ENCODE results near the gene GNG5.
A peak's percentile ranks its signal among the peaks of the same experiment; 100 is the strongest.

The GNG5 gene

GRCh38 chr1:84505493-84506001 is 834 bp downstream of the GNG5 start:
- Histone ChIP-seq H3K9me3 (no peaks in the 10 kb centered on the region), H3K4me3 (peak overlapping the region; percentile 75), H3K36me3 (replicated peaks) (peaks cover 11% of the 10 kb centered on the region), H3K4me1 (peaks cover 25% of the 10 kb centered on the region), H3K27me3 (ENCODE audit: low read depth) (no peaks in the 10 kb centered on the region)
- in situ Hi-C loops (cut with MboI; ENCODE audit: low sequenced_read_pairs) = no loop called here
- DNase-seq (ENCODE audit: low spot score in 2 of 2) = peak in 1 of 2 experiments; percentile 37

GRCh38 chr1:84504580-84505492 is 1.5 kb downstream of the GNG5 start:
- Histone ChIP-seq H3K27me3 (ENCODE audit: low read depth) (no peaks in the 10 kb centered on the region), H3K36me3 (replicated peaks) (peaks cover 16% of the 10 kb centered on the region), H3K4me3 (peak overlapping the region; percentile 75), H3K9me3 (no peaks in the 10 kb centered on the region), H3K4me1 (peaks cover 20% of the 10 kb centered on the region)
- in situ Hi-C loops (cut with MboI; ENCODE audit: low sequenced_read_pairs) = no loop called here
- DNase-seq (ENCODE audit: low spot score in 2 of 2) = peak in 1 of 2 experiments; percentile 6

GRCh38 chr1:84502927-84503326 is 3.5 kb downstream of the GNG5 start:
- DNase-seq (ENCODE audit: low spot score in 2 of 2) = no peak
- H3K4me3 ChIP-seq = no peak overlapping the region
- H3K4me1 ChIP-seq = peaks cover 20% of the 10 kb centered on the region
- H3K36me3 ChIP-seq (replicated peaks) = peaks cover 28% of the 10 kb centered on the region
- H3K27me3 ChIP-seq (ENCODE audit: low read depth) = no peaks in the 10 kb centered on the region
- H3K9me3 ChIP-seq = no peaks in the 10 kb centered on the region
- in situ Hi-C loops (cut with MboI; ENCODE audit: low sequenced_read_pairs) = no loop called here

GRCh38 chr1:84497631-84498275 is 8.6 kb downstream of the GNG5 start:
- Histone ChIP-seq H3K4me1 (no peaks in the 10 kb centered on the region; the same call in 1 of the 2 replicates), H3K36me3 (replicated peaks) (peaks cover 71% of the 10 kb centered on the region), H3K27me3 (ENCODE audit: low read depth) (no peaks in the 10 kb centered on the region), H3K9me3 (no peaks in the 10 kb centered on the region), H3K4me3 (no peak overlapping the region)
- no peak for DNase-seq (ENCODE audit: low spot score in 2 of 2)
- in situ Hi-C loops (cut with MboI; ENCODE audit: low sequenced_read_pairs) = no loop called here

GRCh38 chr1:84496498-84496897 is 9.9 kb downstream of the GNG5 start:
- no peak for DNase-seq (ENCODE audit: low spot score in 2 of 2)
- in situ Hi-C loops (cut with MboI; ENCODE audit: low sequenced_read_pairs) = no loop called here
- Histone ChIP-seq H3K27me3 (ENCODE audit: low read depth) (no peaks in the 10 kb centered on the region), H3K9me3 (no peaks in the 10 kb centered on the region), H3K4me3 (no peak overlapping the region), H3K4me1 (no peaks in the 10 kb centered on the region; the same call in 1 of the 2 replicates), H3K36me3 (replicated peaks) (peaks cover 79% of the 10 kb centered on the region)

- in situ Hi-C loops (cut with MboI; ENCODE audit: low sequenced_read_pairs) = no loop called here
These were observed 12.6 kb downstream of the GNG5 start for GRCh38 chr1:84493747-84494146.

GRCh38 chr1:84492726-84493125 is 13.7 kb downstream of the GNG5 start:
- no peaks in the 10 kb centered on the region; the same call in 1 of the 2 replicates for H3K4me1 ChIP-seq
- no peak for DNase-seq (ENCODE audit: low spot score in 2 of 2)
- H3K4me3 ChIP-seq = no peak overlapping the region
- peaks cover 66% of the 10 kb centered on the region for H3K36me3 ChIP-seq (replicated peaks)
- no peaks in the 10 kb centered on the region for H3K9me3 ChIP-seq
- H3K27me3 ChIP-seq (ENCODE audit: low read depth) = no peaks in the 10 kb centered on the region
- in situ Hi-C loops (cut with MboI; ENCODE audit: low sequenced_read_pairs) = no loop called here

More at GRCh38 chr1:84493747-84494146, 12.6 kb downstream of the GNG5 start:
- no peak overlapping the region for H3K4me3 ChIP-seq
- H3K36me3 ChIP-seq (replicated peaks) = peaks cover 71% of the 10 kb centered on the region
- no peaks in the 10 kb centered on the region for H3K9me3 ChIP-seq
- no peak for DNase-seq (ENCODE audit: low spot score in 2 of 2)
- no peaks in the 10 kb centered on the region; the same call in 1 of the 2 replicates for H3K4me1 ChIP-seq
- H3K27me3 ChIP-seq (ENCODE audit: low read depth) = no peaks in the 10 kb centered on the region

GRCh38 chr1:84489766-84490165 is 16.6 kb downstream of the GNG5 start:
- Histone ChIP-seq H3K4me1 (no peaks in the 10 kb centered on the region; the same call in 1 of the 2 replicates), H3K36me3 (replicated peaks) (peaks cover 46% of the 10 kb centered on the region), H3K4me3 (no peak overlapping the region), H3K9me3 (no peaks in the 10 kb centered on the region), H3K27me3 (ENCODE audit: low read depth) (no peaks in the 10 kb centered on the region)
- DNase-seq (ENCODE audit: low spot score in 2 of 2) = no peak
- in situ Hi-C loops (cut with MboI; ENCODE audit: low sequenced_read_pairs) = no loop called here

- Histone ChIP-seq H3K27me3 (ENCODE audit: low read depth) (no peaks in the 10 kb centered on the region), H3K4me1 (no peaks in the 10 kb centered on the region; the same call in 1 of the 2 replicates), H3K9me3 (no peaks in the 10 kb centered on the region), H3K4me3 (no peak overlapping the region), H3K36me3 (replicated peaks) (peaks cover 43% of the 10 kb centered on the region)
- in situ Hi-C loops (cut with MboI; ENCODE audit: low sequenced_read_pairs) = no loop called here
- no peak for DNase-seq (ENCODE audit: low spot score in 2 of 2)
These were observed 18.3 kb downstream of the GNG5 start for GRCh38 chr1:84488107-84488506.

GRCh38 chr1:84481317-84481716 is 25.1 kb downstream of the GNG5 start:
- H3K36me3 ChIP-seq (replicated peaks) = peaks cover 21% of the 10 kb centered on the region
- H3K9me3 ChIP-seq = peaks cover 6% of the 10 kb centered on the region; the same call in 1 of the 2 replicates
- no peak overlapping the region for H3K4me3 ChIP-seq
- in situ Hi-C loops (cut with MboI; ENCODE audit: low sequenced_read_pairs) = no loop called here
- H3K4me1 ChIP-seq = peaks cover 8% of the 10 kb centered on the region
- H3K27me3 ChIP-seq (ENCODE audit: low read depth) = no peaks in the 10 kb centered on the region
- DNase-seq (ENCODE audit: low spot score in 2 of 2) = no peak

GRCh38 chr1:84480650-84481049 is 25.7 kb downstream of the GNG5 start:
- H3K4me1 ChIP-seq = peaks cover 8% of the 10 kb centered on the region
- peaks cover 6% of the 10 kb centered on the region; the same call in 1 of the 2 replicates for H3K9me3 ChIP-seq
- peaks cover 18% of the 10 kb centered on the region for H3K36me3 ChIP-seq (replicated peaks)
- DNase-seq (ENCODE audit: low spot score in 2 of 2) = no peak
- H3K4me3 ChIP-seq = peak overlapping the region; percentile 80; the same call in 1 of the 2 replicates
- in situ Hi-C loops (cut with MboI; ENCODE audit: low sequenced_read_pairs) = no loop called here
- peaks cover 5% of the 10 kb centered on the region for H3K27me3 ChIP-seq (ENCODE audit: low read depth)

GRCh38 chr1:84479998-84480397 is 26.4 kb downstream of the GNG5 start:
- peaks cover 12% of the 10 kb centered on the region for H3K36me3 ChIP-seq (replicated peaks)
- in situ Hi-C loops (cut with MboI; ENCODE audit: low sequenced_read_pairs) = no loop called here

GRCh38 chr1:84478876-84479868 is 27.2 kb downstream of the GNG5 start, which contains the start of gene RPF1:
RPF1 (plus strand) TSS chr1:84479266; CDS start chr1:84479282, 16 bp downstream.
- Histone ChIP-seq H3K4me3 (peak within 1 kb of the TSS; percentile 80), H3K9me3 (peaks cover 6% of the 10 kb centered on the region; the same call in 1 of the 2 replicates), H3K4me1 (peaks cover 8% of the 10 kb centered on the region), H3K27me3 (ENCODE audit: low read depth) (peaks cover 15% of the 10 kb centered on the region), H3K36me3 (replicated peaks) (peaks cover 12% of the 10 kb centered on the region)
- DNase-seq (ENCODE audit: low spot score in 2 of 2) = peak; percentile 80 to 84
- in situ Hi-C loops (cut with MboI; ENCODE audit: low sequenced_read_pairs) = no loop called here

More at GRCh38 chr1:84479998-84480397, 26.4 kb downstream of the GNG5 start:
- peak in 1 of 2 experiments; percentile 12 for DNase-seq (ENCODE audit: low spot score in 2 of 2)
- Histone ChIP-seq H3K4me1 (peaks cover 8% of the 10 kb centered on the region), H3K9me3 (peaks cover 6% of the 10 kb centered on the region; the same call in 1 of the 2 replicates), H3K27me3 (ENCODE audit: low read depth) (peaks cover 10% of the 10 kb centered on the region), H3K4me3 (peak overlapping the region; percentile 80)

Data from HAP-1 (cell line).